ENCODE results near the gene ETFA.
"Not testable (repeated sequence)": the region's sequence is repeated elsewhere in the genome, so short reads cannot be mapped to it uniquely, and the experiment has no call there.

Gene ETFA

DNA sequence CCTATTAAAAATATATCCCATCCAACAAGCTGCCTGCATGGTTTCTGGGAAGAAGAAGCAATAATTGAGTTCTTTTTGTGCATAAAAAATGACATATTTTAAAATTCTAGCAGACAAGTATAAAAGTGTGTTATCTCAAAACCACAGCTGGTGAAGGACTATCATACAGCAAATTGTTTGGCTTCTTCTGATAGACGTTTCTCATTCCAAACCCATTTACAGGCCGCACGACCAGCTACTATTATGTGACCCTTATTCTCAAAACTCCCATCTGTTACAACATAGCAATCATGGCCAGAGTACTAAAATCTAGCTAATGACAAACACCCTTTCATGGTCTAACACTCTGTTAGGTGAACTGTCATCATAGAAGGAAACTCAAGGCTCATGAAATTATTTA is 21.7 kb downstream of the ETFA start:
- Histone ChIP-seq H3K27ac (ENCODE audit: low read length) (no peak overlapping the region), H3K9ac (ENCODE audit: low read depth, low read length) (no peak overlapping the region), H3K36me3 (ENCODE audit: insufficient read depth, low read depth, low read length) (peaks cover 19% of the 10 kb centered on the region), H3K27me3 (ENCODE audit: insufficient read depth, low read length) (no peaks in the 10 kb centered on the region), H3K4me3 (ENCODE audit: low read length) (no peak overlapping the region), H3K9me3 (ENCODE audit: insufficient read depth, low read depth, low read length) (no peaks in the 10 kb centered on the region), H3K4me1 (ENCODE audit: insufficient read depth, low read length) (no peaks in the 10 kb centered on the region)

DNA sequence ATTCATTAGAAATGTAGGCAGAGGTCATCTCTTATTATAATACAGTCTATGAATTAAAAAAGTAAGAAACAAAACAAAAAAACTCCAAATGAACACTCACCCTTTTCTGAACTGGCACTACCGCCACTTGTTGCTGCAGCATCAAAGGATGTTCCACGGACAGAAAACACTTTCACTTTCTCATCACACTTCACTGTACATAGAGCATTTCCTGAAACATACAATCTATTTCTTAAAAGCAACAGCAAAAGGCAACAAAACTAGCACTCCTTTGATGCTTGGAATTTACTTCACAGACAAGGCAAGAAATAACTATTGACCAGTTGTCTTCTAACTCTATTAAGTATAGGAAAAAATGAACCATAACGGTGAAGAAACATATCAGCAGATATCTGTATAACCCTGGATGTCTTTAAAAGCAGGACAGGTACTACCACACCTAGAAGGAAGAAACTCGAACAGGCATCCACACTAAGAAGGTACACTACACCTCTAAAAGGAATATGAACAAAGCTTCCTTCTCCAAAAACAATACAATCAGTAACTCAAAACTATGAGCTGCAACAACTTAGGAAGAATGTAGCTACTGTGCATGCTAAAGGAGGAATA is 24.9 kb downstream of the ETFA start:
- H3K27me3 ChIP-seq (ENCODE audit: insufficient read depth, low read length), result no peaks in the 10 kb centered on the region
- H3K9ac ChIP-seq (ENCODE audit: low read depth, low read length), result no peak overlapping the region
- no peaks in the 10 kb centered on the region for H3K9me3 ChIP-seq (ENCODE audit: insufficient read depth, low read depth, low read length)
- no peaks in the 10 kb centered on the region for H3K4me1 ChIP-seq (ENCODE audit: insufficient read depth, low read length)
- H3K27ac ChIP-seq (ENCODE audit: low read length), result no peak overlapping the region
- no peak overlapping the region for H3K4me3 ChIP-seq (ENCODE audit: low read length)
- peaks cover 44% of the 10 kb centered on the region for H3K36me3 ChIP-seq (ENCODE audit: insufficient read depth, low read depth, low read length)

DNA sequence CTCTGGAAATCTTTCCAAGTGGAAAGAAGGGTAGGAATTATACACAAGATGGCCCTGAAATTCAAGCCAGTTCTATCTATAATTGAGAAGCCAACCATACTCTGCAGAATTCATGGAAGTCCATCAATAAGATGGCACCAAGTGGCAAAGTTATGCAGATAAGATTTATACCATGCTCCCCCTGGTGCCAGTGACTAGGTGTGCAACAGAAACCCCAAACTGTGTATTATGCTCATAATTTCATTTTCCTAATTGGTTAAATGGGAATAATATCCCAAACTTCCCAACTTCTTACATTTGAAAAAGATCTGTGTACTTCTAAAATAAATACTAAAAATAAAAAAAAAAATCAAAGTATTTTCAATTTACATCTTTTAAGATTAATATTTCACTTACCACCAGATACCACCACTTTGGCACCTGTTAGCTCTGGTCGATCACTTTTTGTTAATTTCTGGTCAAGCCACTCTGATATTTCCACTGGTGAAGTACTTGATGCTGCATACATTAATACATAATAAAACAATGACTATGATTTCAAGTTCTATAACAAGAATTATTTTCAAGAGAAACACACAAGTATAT is 25.9 kb downstream of the ETFA start:
- no peak overlapping the region for H3K27ac ChIP-seq (ENCODE audit: low read length)
- H3K4me1 ChIP-seq (ENCODE audit: insufficient read depth, low read length), result no peaks in the 10 kb centered on the region
- H3K9me3 ChIP-seq (ENCODE audit: insufficient read depth, low read depth, low read length), result no peaks in the 10 kb centered on the region
- no peaks in the 10 kb centered on the region for H3K27me3 ChIP-seq (ENCODE audit: insufficient read depth, low read length)
- no peak overlapping the region for H3K4me3 ChIP-seq (ENCODE audit: low read length)
- H3K9ac ChIP-seq (ENCODE audit: low read depth, low read length), result no peak overlapping the region
- H3K36me3 ChIP-seq (ENCODE audit: insufficient read depth, low read depth, low read length), result peaks cover 44% of the 10 kb centered on the region

DNA sequence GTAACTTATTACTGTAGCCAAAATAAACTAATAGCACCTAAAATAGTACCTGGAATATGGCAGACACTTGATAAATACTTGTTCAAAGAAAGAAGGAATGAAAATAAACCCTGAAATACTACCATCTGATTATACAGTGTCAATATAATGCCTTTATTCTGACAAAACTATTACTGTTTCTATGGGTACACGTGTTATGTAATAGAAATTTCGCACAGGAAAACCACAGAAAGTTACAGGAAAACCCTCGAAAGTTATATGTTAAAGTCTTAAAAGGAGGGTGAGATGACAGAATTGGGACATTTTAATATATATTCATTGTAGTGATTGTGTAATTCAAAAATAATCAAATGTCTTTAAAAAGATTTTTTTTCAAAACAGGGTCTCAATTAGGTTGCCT is 28.8 kb downstream of the ETFA start:
- Histone ChIP-seq H3K27me3 (ENCODE audit: insufficient read depth, low read length) (no peaks in the 10 kb centered on the region), H3K9ac (ENCODE audit: low read depth, low read length) (no peak overlapping the region), H3K36me3 (ENCODE audit: insufficient read depth, low read depth, low read length) (peaks cover 44% of the 10 kb centered on the region), H3K27ac (ENCODE audit: low read length) (no peak overlapping the region), H3K4me3 (ENCODE audit: low read length) (no peak overlapping the region), H3K4me1 (ENCODE audit: insufficient read depth, low read length) (no peaks in the 10 kb centered on the region), H3K9me3 (ENCODE audit: insufficient read depth, low read depth, low read length) (no peaks in the 10 kb centered on the region)

DNA sequence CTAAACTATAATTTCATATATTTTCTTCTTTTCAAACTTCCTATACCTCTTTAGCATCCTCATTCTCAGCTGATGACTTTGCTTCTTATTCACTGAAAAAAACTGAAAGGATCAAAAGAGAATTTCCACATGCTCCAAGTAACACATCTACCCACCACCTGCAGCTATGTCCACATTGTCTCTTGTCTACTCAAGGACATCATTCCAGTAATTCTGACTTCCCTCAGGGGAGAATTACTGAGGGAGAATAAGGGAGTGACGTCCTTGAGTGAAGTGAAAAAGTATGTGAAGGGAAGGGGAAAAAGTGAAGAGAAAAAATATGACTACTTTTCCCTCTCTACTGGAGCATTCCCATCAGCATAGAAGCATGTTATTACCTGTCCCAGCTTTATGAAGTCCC is 32.6 kb downstream of the ETFA start:
- H3K36me3 ChIP-seq (ENCODE audit: insufficient read depth, low read depth, low read length), result peaks cover 41% of the 10 kb centered on the region
- no peak overlapping the region for H3K4me3 ChIP-seq (ENCODE audit: low read length)
- no peaks in the 10 kb centered on the region for H3K27me3 ChIP-seq (ENCODE audit: insufficient read depth, low read length)
- H3K9ac ChIP-seq (ENCODE audit: low read depth, low read length), result no peak overlapping the region
- no peaks in the 10 kb centered on the region for H3K9me3 ChIP-seq (ENCODE audit: insufficient read depth, low read depth, low read length)
- H3K27ac ChIP-seq (ENCODE audit: low read length), result no peak overlapping the region
- no peaks in the 10 kb centered on the region for H3K4me1 ChIP-seq (ENCODE audit: insufficient read depth, low read length)

DNA sequence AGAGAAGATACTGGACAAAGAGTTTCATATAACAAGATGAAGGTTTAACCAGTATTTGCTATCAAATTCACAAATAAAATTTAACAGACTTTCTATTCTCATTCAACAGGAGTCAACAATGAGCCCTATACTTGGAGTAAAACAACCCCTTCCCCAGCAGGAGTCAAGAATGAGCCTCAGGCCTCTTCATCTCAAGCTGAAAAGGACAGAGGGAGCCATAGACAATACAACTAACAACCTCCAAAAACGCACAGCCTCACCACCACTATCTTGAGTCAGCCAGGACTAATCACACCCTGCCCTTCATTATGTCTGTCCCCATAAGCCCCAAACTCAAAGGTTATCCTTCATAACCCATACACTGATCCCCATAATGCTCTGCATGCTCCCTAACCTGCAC is 36.4 kb downstream of the ETFA start:
- no peak overlapping the region for H3K4me3 ChIP-seq (ENCODE audit: low read length)
- H3K36me3 ChIP-seq (ENCODE audit: insufficient read depth, low read depth, low read length), result peaks cover 46% of the 10 kb centered on the region
- H3K9ac ChIP-seq (ENCODE audit: low read depth, low read length), result no peak overlapping the region
- H3K4me1 ChIP-seq (ENCODE audit: insufficient read depth, low read length), result no peaks in the 10 kb centered on the region
- no peaks in the 10 kb centered on the region for H3K27me3 ChIP-seq (ENCODE audit: insufficient read depth, low read length)
- no peaks in the 10 kb centered on the region for H3K9me3 ChIP-seq (ENCODE audit: insufficient read depth, low read depth, low read length)
- H3K27ac ChIP-seq (ENCODE audit: low read length), result no peak overlapping the region

DNA sequence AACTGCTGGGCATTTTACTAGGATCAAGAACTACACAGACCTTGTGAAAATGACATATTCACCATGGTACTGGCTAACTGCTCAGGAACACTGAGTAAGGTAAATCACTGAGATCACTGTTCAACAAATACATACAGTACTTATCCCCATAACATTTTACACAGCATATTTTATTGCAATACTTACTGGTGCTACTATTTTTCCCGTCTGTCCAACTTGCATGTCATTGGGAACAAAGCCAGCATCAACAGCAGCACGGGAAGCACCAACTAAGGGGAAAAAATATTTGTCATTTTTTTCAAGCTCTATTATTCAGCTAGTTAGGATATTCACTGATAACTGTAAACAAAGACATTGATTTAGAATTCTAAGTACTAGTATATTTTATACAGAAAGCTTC is 37.0 kb downstream of the ETFA start:
- no peaks in the 10 kb centered on the region for H3K27me3 ChIP-seq (ENCODE audit: insufficient read depth, low read length)
- H3K36me3 ChIP-seq (ENCODE audit: insufficient read depth, low read depth, low read length), result peaks cover 46% of the 10 kb centered on the region
- H3K9me3 ChIP-seq (ENCODE audit: insufficient read depth, low read depth, low read length), result no peaks in the 10 kb centered on the region
- no peak overlapping the region for H3K27ac ChIP-seq (ENCODE audit: low read length)
- no peak overlapping the region for H3K9ac ChIP-seq (ENCODE audit: low read depth, low read length)
- no peak overlapping the region for H3K4me3 ChIP-seq (ENCODE audit: low read length)
- H3K4me1 ChIP-seq (ENCODE audit: insufficient read depth, low read length), result no peaks in the 10 kb centered on the region

DNA sequence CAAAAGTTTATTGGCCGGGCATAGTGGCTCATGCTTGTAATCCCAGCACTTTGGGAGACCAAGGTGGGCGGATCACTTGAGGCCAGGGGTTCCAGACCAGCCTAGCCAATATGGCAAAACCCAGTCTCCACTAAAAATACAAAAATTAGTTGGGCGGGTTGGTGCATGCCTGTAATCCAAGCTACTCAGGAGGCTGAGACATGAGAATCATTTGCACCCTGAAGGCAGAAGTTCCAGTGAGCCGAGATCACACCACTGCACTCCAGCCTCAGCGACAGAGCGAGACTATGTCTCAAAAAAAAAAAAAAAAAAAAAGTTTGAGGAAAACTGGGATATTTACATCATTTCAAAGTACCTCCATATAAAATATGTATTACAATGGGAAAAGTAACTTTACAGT is 40.4 kb downstream of the ETFA start:
- peaks cover 50% of the 10 kb centered on the region for H3K36me3 ChIP-seq (ENCODE audit: insufficient read depth, low read depth, low read length)
- H3K9me3 ChIP-seq (ENCODE audit: insufficient read depth, low read depth, low read length), result peaks cover 16% of the 10 kb centered on the region; the same call in 1 of the 2 replicates
- no peak overlapping the region for H3K9ac ChIP-seq (ENCODE audit: low read depth, low read length)
- no peaks in the 10 kb centered on the region for H3K4me1 ChIP-seq (ENCODE audit: insufficient read depth, low read length)
- no peaks in the 10 kb centered on the region for H3K27me3 ChIP-seq (ENCODE audit: insufficient read depth, low read length)
- no peak overlapping the region for H3K4me3 ChIP-seq (ENCODE audit: low read length)
- no peak overlapping the region for H3K27ac ChIP-seq (ENCODE audit: low read length)

DNA sequence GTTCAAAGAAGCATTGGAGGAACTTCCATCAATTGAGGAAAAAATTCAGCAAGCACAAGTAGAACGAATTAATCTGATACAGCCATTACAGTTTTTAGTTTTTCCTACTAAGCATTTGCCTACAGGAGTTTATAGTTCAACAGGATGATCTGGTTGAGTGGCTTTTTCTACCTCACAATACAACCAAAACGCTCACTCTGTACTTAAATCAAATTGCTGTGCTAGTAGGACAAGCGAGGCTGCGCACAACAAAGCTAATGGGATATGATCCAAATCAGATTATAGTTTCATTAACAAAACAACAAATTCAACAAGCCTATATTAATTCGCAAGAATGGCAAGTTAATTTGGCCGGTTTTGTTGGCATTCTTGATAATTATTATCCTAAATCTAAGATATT is 44.2 kb downstream of the ETFA start:
- Histone ChIP-seq H3K27ac (ENCODE audit: low read length) (no peak overlapping the region), H3K27me3 (ENCODE audit: insufficient read depth, low read length) (no peaks in the 10 kb centered on the region), H3K9ac (ENCODE audit: low read depth, low read length) (no peak overlapping the region), H3K4me3 (ENCODE audit: low read length) (no peak overlapping the region), H3K9me3 (ENCODE audit: insufficient read depth, low read depth, low read length) (peaks cover 49% of the 10 kb centered on the region), H3K36me3 (ENCODE audit: insufficient read depth, low read depth, low read length) (peaks cover 63% of the 10 kb centered on the region), H3K4me1 (ENCODE audit: insufficient read depth, low read length) (no peaks in the 10 kb centered on the region)

DNA sequence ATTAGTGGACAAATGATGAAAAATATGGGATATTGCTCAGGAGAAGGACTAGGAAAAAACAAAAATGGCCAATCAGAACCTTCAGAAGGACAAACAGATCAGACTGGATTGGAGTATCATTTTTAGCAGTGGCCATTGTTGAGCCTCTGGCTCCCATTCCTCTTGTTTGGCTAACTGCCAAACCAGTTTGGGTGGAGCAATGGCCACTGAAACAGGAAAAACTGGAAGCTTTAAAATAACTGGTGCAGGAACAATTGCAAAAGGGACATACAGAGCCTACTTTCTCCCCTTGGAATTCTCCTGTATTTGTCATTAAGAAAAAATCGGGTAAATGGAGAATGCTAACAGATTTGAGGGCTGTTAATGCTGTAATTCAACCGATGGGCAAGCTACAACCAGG is 45.5 kb downstream of the ETFA start:
- not testable (repeated sequence) for H3K4me3 ChIP-seq (ENCODE audit: low read length); H3K27me3 ChIP-seq (ENCODE audit: insufficient read depth, low read length); H3K27ac ChIP-seq (ENCODE audit: low read length); H3K4me1 ChIP-seq (ENCODE audit: insufficient read depth, low read length); H3K9ac ChIP-seq (ENCODE audit: low read depth, low read length)
- peaks cover 61% of the 10 kb centered on the region for H3K36me3 ChIP-seq (ENCODE audit: insufficient read depth, low read depth, low read length)
- peaks cover 49% of the 10 kb centered on the region for H3K9me3 ChIP-seq (ENCODE audit: insufficient read depth, low read depth, low read length)

DNA sequence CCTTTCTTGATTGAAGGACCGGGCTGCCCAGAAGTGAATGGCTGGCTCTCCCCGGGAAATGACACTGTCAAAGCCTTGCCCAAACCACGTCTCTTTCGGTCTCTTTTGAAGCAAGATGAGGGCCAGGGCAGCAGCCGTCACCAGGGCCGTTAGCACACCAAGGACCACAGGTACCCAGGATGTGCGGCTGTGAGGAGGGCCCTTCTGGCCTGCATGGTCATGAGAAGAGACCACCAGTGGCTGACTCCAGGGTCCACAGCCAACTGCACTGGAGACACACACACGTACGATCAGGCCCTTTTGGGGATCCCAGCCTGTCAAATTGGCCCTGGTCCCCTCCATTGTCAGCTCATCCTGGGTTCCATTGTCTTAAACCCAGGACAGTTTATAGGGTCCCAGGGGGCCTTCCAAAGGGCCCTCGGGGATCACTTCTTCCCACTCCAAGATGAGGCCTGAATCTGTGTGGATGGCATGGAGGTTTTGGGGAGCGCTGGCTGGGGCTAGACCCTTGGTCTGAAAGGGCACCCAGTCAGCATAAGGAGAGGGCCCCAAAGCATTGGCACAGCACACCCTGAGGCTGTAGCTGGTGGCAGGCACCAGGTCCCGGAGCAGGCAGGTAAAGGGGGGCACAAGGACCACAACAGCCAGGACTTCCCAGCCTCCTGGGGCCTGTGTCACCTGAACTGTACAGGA is 50.9 kb downstream of the ETFA start:
- H3K4me3 ChIP-seq (ENCODE audit: low read length), result no peak overlapping the region
- peaks cover 29% of the 10 kb centered on the region for H3K9me3 ChIP-seq (ENCODE audit: insufficient read depth, low read depth, low read length)
- H3K4me1 ChIP-seq (ENCODE audit: insufficient read depth, low read length), result no peaks in the 10 kb centered on the region
- H3K27me3 ChIP-seq (ENCODE audit: insufficient read depth, low read length), result no peaks in the 10 kb centered on the region
- no peak overlapping the region for H3K9ac ChIP-seq (ENCODE audit: low read depth, low read length)
- peaks cover 50% of the 10 kb centered on the region for H3K36me3 ChIP-seq (ENCODE audit: insufficient read depth, low read depth, low read length)
- no peak overlapping the region for H3K27ac ChIP-seq (ENCODE audit: low read length)

DNA sequence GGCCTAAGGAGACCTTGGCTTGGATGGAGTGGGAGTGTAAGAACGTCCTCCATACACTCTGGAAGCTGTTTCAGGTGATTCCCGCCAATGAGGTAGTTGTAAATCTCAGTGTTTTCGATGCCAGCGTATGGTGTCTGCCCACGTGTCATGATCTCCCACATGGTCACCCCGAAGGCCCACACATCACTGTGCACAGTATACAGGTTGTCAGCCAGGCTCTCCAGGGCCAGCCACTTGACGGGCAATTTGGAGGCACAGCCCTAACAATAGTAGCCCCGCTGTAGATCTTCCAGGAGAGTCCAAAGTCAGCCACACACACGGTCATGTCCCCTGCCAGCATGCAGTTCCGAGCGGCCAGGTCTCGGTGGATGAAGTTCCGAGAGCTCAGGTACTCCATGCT is 51.9 kb downstream of the ETFA start:
- H3K27me3 ChIP-seq (ENCODE audit: insufficient read depth, low read length), result no peaks in the 10 kb centered on the region
- peaks cover 45% of the 10 kb centered on the region for H3K36me3 ChIP-seq (ENCODE audit: insufficient read depth, low read depth, low read length)
- H3K4me3 ChIP-seq (ENCODE audit: low read length), result no peak overlapping the region
- peaks cover 19% of the 10 kb centered on the region for H3K9me3 ChIP-seq (ENCODE audit: insufficient read depth, low read depth, low read length)
- H3K4me1 ChIP-seq (ENCODE audit: insufficient read depth, low read length), result no peaks in the 10 kb centered on the region
- no peak overlapping the region for H3K27ac ChIP-seq (ENCODE audit: low read length)
- H3K9ac ChIP-seq (ENCODE audit: low read depth, low read length), result no peak overlapping the region
